ENCODE measurements around the gene TRIB2. TPM values are rescaled to one million over a fixed set of nuclear protein-coding genes. Genes with fewer than 3 reads are reported as not detected.

TRIB2 gene
- polyA plus RNA-seq, 3 donors, result 188 to 212 (median 192) TPM

- no peak for DNase-seq
Observed at GRCh38 chr2:12718711-12719399, 2.1 kb downstream of the TRIB2 start.

DNA sequence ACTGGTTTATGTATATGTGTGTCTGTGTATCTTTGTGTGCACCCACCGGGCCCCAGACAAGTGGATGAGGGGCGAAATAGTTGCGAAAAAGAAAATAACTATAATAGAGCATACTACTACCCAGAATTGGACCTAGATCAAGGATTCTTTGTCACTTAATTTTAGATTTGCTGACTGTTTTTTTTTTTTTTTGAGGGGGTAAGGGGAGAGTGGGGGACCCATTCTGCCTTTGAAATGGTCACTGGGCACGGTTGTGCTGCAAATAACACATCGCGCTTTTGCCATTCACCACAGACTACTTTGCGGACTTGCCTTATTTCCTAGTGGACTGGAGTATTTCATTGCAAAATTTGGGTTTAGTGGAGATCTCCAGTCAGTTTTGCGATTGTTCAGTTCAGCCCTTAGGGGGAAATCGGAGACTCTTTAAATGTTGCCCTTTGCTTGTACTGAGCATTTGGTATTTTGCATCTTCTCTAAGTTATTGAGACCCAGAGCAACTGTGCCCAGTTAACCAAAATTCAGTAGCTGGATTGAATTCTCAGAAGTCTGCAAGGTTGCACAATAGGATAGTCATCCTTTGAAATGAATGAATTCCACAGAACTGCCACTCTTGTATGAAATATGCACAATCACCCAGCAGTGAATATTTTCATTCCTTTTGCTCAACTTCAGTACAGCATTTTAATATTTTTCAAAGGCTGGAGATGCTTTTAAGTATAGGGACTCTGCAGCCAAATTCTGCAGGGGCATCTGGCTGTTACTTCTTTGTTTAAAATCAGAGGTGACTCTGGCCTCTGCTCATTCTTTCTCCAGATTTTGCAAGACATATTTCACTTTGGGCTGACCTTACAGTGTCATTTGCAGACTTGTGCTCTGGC is 2.9 kb downstream of the TRIB2 start:
- DNase-seq, result no peak

- no peak for DNase-seq
Observed at GRCh38 chr2:12720278-12720620, 3.5 kb downstream of the TRIB2 start.

- DNase-seq, result no peak
Observed at GRCh38 chr2:12720754-12721378, 4.1 kb downstream of the TRIB2 start.

- no peak for DNase-seq
Observed at GRCh38 chr2:12721566-12722446, 5.1 kb downstream of the TRIB2 start.

GRCh38 chr2:12722447-12723316 is 5.9 kb downstream of the TRIB2 start:
- DNase-seq, result no peak

DNA sequence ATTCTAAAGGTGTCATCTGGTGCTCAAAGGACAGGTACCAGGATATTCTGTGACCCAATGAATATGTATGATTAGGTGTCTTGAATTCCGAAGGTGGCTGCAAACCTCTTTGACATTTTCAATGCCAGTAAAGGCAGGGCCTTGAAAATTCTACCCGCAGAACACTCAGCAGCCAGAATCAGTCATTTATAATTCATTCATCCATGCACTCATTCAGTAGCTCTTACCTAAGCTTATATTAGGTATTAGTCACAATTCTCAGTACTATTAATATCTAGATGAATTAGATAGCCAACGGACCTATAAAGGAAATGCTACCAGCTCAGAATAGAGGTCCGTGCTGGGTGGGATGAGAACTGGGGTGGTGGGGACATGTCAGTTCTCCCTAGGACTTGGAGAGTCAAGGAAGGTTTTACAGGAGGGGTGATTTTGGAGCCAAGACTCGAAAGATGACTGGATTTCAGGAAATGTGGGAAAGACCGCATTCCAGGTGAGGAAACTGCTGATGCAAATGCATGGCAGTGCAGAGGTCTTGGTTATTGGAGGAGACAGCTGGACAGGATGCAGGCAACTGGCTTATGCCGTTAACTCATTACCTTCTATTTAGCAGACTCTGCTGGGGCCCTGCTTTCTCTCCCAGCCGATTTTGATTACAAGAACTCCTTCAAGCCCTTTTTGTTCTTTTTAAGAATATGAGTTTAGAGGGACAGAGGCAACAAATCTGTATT is 7.2 kb downstream of the TRIB2 start:
- no peak for DNase-seq

DNA sequence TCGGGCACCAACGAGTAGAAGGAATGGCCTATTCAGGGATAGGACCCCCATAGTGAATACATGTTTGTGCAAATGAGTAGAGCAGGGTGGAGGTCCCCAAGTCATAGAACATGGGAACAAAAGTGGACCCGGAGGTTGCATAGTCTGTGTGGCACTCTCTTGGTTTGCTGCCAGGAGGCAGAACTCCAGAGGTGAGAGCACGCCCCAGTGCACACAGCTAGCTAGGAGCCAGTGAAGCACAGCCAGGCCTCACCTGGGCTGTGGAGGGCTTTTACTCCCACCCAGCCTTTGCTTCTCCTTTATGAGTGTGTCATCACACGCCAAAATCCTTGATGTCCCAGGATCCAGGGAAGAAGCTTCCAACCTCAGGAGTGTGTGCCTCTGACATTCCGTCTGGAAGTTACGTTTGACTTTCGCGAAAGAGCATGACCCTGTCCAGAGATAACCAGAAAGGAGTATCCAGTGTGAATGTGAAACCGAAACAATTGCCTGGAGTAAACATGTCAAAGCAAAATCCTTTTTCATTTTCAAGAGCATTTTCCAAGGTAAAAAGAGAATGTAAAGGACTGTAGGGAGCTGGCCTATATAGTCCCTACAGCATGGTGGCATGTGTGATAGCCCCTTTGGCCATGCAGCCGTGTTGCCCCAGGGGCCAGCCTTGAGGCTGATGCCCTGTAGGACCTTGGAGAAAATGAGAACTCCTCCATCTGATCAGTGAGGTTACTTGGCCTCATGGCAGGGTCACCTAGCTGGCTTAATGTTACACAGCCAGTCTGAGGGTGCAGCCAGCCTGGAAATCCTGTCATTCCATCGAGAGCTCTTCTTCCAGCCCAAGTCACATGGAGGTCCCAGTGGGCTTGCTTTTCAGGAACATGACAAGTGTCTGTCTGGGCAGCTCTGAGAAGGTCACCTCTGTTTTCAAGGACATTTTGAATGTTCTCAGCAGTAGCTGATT is 8.8 kb downstream of the TRIB2 start:
- no peak for DNase-seq

- DNase-seq, result no peak
Observed at GRCh38 chr2:12726271-12726670, 9.5 kb downstream of the TRIB2 start.

GRCh38 chr2:12727065-12727464 is 10.3 kb downstream of the TRIB2 start:
- no peak for DNase-seq

- no peak for DNase-seq
Observed at GRCh38 chr2:12727641-12728040, 10.9 kb downstream of the TRIB2 start.

- no peak for DNase-seq
Observed at GRCh38 chr2:12728221-12728777, 11.6 kb downstream of the TRIB2 start.

- no peak for DNase-seq
Observed at GRCh38 chr2:12730265-12730664, 13.5 kb downstream of the TRIB2 start.

DNA sequence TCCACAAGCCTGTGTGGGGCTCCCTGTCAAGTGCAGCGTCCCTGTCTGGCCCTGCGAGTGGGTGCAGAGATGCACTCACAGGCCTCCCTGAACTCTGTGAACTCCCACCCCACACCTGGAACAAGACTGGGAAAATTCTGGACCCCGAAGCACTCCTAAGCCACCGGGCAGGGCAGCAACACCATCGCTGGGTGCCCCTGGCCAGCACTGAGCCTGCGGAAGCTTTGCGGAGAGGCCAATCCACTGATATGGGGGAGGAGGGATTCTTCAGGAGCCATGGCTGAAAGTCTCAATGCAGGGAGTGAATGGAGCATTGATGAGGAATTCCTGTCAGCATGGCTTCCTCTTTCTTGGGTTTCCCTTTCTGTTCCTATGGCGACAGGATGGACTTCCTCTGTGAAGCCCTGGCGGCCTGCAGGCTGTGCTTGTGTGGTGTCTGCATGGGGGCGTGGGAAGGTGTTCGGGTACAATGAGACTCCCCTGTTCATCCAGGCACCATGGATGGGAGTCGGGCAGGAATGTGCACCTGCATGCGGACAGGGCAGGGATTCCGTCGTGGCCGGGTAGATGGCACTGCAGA is 15.1 kb downstream of the TRIB2 start:
- no peak for DNase-seq

- DNase-seq, result no peak
Observed at GRCh38 chr2:12732651-12733050, 15.9 kb downstream of the TRIB2 start.

DNA sequence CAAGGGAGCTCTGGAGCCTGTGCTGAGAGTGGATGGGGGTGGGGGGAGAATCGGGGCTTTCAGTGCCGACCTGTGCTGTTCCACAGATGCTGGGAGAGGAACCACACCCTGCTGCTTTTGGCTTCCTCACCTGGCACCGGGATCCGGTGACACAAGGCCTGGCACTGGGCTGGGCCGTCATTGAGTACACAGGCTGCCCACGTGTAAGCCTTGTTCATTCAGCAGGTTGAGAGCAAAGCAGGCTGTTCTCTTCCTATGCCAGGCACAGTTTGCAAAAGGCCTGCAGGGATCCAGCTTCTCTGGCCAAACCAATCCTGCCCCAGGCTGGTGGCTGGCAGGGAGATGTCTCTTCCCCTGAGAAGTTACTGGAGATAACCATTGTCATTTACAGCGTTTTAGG is 17.1 kb downstream of the TRIB2 start:
- no peak for DNase-seq

DNA sequence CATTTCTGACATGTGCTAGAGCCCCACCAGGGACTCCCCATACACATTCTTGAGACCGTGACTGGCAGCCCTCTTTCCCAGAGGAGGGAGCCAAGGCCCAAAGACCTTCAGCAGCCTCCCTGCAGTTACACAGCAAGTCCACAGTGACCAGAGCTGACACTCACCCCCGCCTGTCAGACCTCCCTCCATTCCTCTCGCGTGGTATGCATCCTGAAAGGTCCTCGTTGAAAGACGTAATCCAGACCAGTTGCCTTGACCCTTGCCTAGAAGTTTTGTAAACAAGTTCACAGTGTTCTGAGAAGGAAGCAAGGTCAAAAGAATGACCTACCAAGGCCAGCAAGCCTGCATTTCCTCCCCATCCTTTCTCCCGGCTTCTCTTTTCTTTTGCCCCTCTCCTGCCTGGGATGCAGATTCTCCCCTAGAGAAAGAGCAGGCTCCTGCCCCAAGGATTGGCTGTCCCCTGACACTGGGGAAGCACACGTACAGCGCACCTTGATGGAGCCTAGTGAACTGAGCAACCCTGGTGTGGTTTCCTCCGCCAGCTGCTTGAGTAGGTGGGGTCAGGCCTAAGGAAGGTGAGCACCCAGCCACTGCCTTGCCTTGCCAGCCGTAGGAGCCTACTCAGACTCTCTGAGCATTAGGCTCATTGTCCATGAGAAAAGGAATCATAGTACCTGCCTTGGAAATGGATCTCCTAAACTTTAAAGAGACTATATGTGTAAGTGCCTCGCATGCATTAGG is 18.3 kb downstream of the TRIB2 start:
- DNase-seq, result no peak

DNA sequence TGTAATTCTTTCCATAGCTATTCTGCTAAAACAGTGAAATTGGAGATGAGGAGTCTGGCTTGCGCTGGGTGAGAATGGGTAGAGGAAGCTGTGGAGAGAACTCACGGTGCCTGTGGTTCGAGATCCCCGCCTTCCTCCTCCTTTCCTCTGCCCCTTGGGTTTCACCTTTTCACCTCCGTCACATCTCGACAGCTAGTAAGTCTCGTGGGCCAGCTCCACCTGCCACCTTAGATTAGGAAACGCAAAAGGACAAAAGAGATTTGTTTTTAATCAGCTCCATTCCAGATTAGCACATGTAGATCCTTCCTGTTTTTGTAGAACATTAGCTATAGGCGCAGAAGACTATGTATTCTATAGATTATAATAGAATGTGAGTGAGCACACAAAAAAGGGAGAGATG is 20.6 kb downstream of the TRIB2 start:
- DNase-seq, result no peak

Measured in renal pelvis (tissue), 4 donors.